ENCODE measurements around the gene ACVR1. TPM values are rescaled to one million over a fixed set of nuclear protein-coding genes. Genes with fewer than 3 reads are reported as not detected.

The ACVR1 gene
- total RNA-seq, 1 experiment from 2014 or later = 17.1 TPM

- POLR2A ChIA-PET (ENCODE audit: low non-redundant PET) = no interaction called here
- BruUV-seq (replicated peaks) = no TSS peak
- H3K27ac ChIP-seq (ENCODE audit: low read depth, low read length, poor library complexity, severe bottlenecking) = no peak overlapping the region
- peaks cover 27% of the 10 kb centered on the region for H3K4me1 ChIP-seq (ENCODE audit: insufficient read depth, low read length, poor library complexity, severe bottlenecking)
- H3K36me3 ChIP-seq (ENCODE audit: insufficient read depth, low read length, poor library complexity, severe bottlenecking) = no peaks in the 10 kb centered on the region
- H3K9me3 ChIP-seq (ENCODE audit: low read depth, low read length, poor library complexity, severe bottlenecking) = no peaks in the 10 kb centered on the region
- TF ChIP-seq, protein P1, sequence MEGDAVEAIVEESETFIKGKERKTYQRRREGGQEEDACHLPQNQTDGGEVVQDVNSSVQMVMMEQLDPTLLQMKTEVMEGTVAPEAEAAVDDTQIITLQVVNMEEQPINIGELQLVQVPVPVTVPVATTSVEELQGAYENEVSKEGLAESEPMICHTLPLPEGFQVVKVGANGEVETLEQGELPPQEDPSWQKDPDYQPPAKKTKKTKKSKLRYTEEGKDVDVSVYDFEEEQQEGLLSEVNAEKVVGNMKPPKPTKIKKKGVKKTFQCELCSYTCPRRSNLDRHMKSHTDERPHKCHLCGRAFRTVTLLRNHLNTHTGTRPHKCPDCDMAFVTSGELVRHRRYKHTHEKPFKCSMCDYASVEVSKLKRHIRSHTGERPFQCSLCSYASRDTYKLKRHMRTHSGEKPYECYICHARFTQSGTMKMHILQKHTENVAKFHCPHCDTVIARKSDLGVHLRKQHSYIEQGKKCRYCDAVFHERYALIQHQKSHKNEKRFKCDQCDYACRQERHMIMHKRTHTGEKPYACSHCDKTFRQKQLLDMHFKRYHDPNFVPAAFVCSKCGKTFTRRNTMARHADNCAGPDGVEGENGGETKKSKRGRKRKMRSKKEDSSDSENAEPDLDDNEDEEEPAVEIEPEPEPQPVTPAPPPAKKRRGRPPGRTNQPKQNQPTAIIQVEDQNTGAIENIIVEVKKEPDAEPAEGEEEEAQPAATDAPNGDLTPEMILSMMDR (conservative IDR thresholded peaks at IDR 0.05; ENCODE audit: low read depth, low read length) = no peak
- no peak for TF ChIP-seq EZH2 (IDR thresholded peaks at IDR 0.05; ENCODE audit: borderline replicate concordance, low read depth, low read length, poor library complexity, severe bottlenecking)
- no peak for DNase-seq (ENCODE audit: low spot score)
- H3K4me3 ChIP-seq (ENCODE audit: low read depth, low read length, poor library complexity, severe bottlenecking) = no peak overlapping the region
- no peaks in the 10 kb centered on the region for H3K27me3 ChIP-seq (replicated peaks; ENCODE audit: insufficient read depth, low read depth, low read length, poor library complexity)
- CTCF ChIA-PET = no interaction called here
- intact Hi-C loops (cut with micrococcal nuclease; ENCODE audit: unreplicated experiment) = no loop called here
Measured at GRCh38 chr2:157744571-157745076, 131.5 kb downstream of the ACVR1 start.

- intact Hi-C loops (cut with micrococcal nuclease; ENCODE audit: unreplicated experiment) = no loop called here
Measured at GRCh38 chr2:157743051-157743450, 133.1 kb downstream of the ACVR1 start.

DNA sequence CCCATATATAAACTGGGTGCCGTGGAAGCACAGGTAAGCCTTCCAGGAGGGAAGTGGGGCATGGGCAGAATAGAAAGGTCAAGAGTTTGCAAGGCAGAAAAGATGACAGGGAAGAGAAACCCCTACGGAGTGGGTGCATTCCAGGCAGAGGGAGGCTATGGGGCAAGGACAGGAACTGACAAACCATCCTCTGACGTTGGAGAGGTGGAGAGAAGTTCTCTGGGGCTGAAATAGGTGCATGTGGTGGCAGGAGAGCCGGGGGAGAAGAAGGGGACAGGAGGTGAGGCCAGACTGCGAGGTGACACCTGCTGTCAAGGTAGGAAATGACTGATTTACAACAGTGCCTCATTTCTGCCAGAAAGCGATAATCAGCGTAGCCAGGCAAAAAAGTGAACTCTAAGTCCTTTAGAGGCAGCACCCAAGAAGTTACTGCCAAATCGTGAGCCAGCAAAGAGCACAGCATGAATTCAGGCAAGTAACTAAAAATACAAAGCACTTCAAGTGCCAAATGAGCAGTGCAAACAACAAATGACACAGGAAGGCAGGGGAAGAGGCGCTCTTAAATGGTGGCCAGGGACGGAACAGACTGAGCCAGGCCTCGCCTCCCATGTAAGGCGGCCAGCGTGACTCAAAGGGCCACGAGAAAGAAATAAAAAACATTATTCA, 134.2 kb downstream of the ACVR1 start:
- Histone ChIP-seq H3K36me3 (ENCODE audit: insufficient read depth, low read length, poor library complexity, severe bottlenecking) (peaks cover 3% of the 10 kb centered on the region), H3K4me1 (ENCODE audit: insufficient read depth, low read length, poor library complexity, severe bottlenecking) (peaks cover 7% of the 10 kb centered on the region), H3K4me3 (ENCODE audit: low read depth, low read length, poor library complexity, severe bottlenecking) (no peak overlapping the region), H3K27me3 (replicated peaks; ENCODE audit: insufficient read depth, low read depth, low read length, poor library complexity) (no peaks in the 10 kb centered on the region), H3K27ac (ENCODE audit: low read depth, low read length, poor library complexity, severe bottlenecking) (no peak overlapping the region), H3K9me3 (ENCODE audit: low read depth, low read length, poor library complexity, severe bottlenecking) (no peaks in the 10 kb centered on the region)
- intact Hi-C loops (cut with micrococcal nuclease; ENCODE audit: unreplicated experiment) = no loop called here
- no peak for DNase-seq (ENCODE audit: low spot score)
- TF ChIP-seq EZH2 (IDR thresholded peaks at IDR 0.05; ENCODE audit: borderline replicate concordance, low read depth, low read length, poor library complexity, severe bottlenecking) = no peak
- TF ChIP-seq, protein P1 (conservative IDR thresholded peaks at IDR 0.05; ENCODE audit: low read depth, low read length) = no peak
- ChIA-PET CTCF (no interaction called here), POLR2A (ENCODE audit: low non-redundant PET) (no interaction called here)
- no TSS peak for BruUV-seq (replicated peaks)

More at GRCh38 chr2:157743051-157743450, 133.1 kb downstream of the ACVR1 start:
- ChIA-PET CTCF (no interaction called here), POLR2A (ENCODE audit: low non-redundant PET) (no interaction called here)
- no TSS peak for BruUV-seq (replicated peaks)
- no peaks in the 10 kb centered on the region for H3K36me3 ChIP-seq (ENCODE audit: insufficient read depth, low read length, poor library complexity, severe bottlenecking)
- peaks cover 18% of the 10 kb centered on the region for H3K4me1 ChIP-seq (ENCODE audit: insufficient read depth, low read length, poor library complexity, severe bottlenecking)
- no peaks in the 10 kb centered on the region for H3K9me3 ChIP-seq (ENCODE audit: low read depth, low read length, poor library complexity, severe bottlenecking)
- TF ChIP-seq EZH2 (IDR thresholded peaks at IDR 0.05; ENCODE audit: borderline replicate concordance, low read depth, low read length, poor library complexity, severe bottlenecking) = no peak
- TF ChIP-seq, protein P1 (conservative IDR thresholded peaks at IDR 0.05; ENCODE audit: low read depth, low read length) = no peak
- H3K27ac ChIP-seq (ENCODE audit: low read depth, low read length, poor library complexity, severe bottlenecking) = no peak overlapping the region
- no peak for DNase-seq (ENCODE audit: low spot score)
- H3K27me3 ChIP-seq (replicated peaks; ENCODE audit: insufficient read depth, low read depth, low read length, poor library complexity) = no peaks in the 10 kb centered on the region
- H3K4me3 ChIP-seq (ENCODE audit: low read depth, low read length, poor library complexity, severe bottlenecking) = no peak overlapping the region
